Measurements from ENCODE around the gene GPR17.

Gene GPR17

GRCh38 chr2:127614731-127615130, 31.2 kb upstream of the GPR17 start:
- no peak for DNase-seq

- DNase-seq, result no peak
These were observed 30.3 kb upstream of the GPR17 start for GRCh38 chr2:127615511-127616166.

GRCh38 chr2:127618551-127619202, 27.3 kb upstream of the GPR17 start:
- DNase-seq, result no peak

GRCh38 chr2:127619203-127619590, 26.8 kb upstream of the GPR17 start:
- DNase-seq, result no peak

GRCh38 chr2:127619877-127620705, 25.9 kb upstream of the GPR17 start:
- DNase-seq, result no peak

- no peak for DNase-seq
These were observed 25.1 kb upstream of the GPR17 start for GRCh38 chr2:127620866-127621265.

- DNase-seq, result no peak
These were observed 23.9 kb upstream of the GPR17 start for GRCh38 chr2:127621981-127622431.

- no peak for DNase-seq
These were observed 23.2 kb upstream of the GPR17 start for GRCh38 chr2:127622561-127623387.

- DNase-seq, result no peak
These were observed 22.3 kb upstream of the GPR17 start for GRCh38 chr2:127623388-127624319.

GRCh38 chr2:127624320-127624755, 21.6 kb upstream of the GPR17 start:
- no peak for DNase-seq

GRCh38 chr2:127624756-127625571, 21.0 kb upstream of the GPR17 start:
- no peak for DNase-seq

GRCh38 chr2:127625572-127625951, 20.4 kb upstream of the GPR17 start:
- DNase-seq, result no peak

- DNase-seq, result no peak
These were observed 19.8 kb upstream of the GPR17 start for GRCh38 chr2:127626175-127626574.

GRCh38 chr2:127626917-127627739, 18.8 kb upstream of the GPR17 start:
- no peak for DNase-seq

GRCh38 chr2:127627740-127628571, 18.0 kb upstream of the GPR17 start:
- DNase-seq, result no peak

GRCh38 chr2:127628767-127629614, 17.0 kb upstream of the GPR17 start:
- no peak for DNase-seq

GRCh38 chr2:127629637-127630036, 16.3 kb upstream of the GPR17 start:
- no peak for DNase-seq
